NB4 (cell line): ENCODE results near the gene OR10H1.

ENCODE experiments used
- CTCF ChIP-seq: IDR thresholded peaks from one replicate; pipeline ENCODE4 v1.5.1; 2012; ENCODE audit warnings: low read depth, low read length
- POLR2A ChIP-seq: IDR thresholded peaks from 2 replicates; pipeline ENCODE4 v1.6.1; 2011; ENCODE audit warnings: mild to moderate bottlenecking; ENCODE audit not compliant: insufficient read length; ENCODE audit errors: extremely low read depth

- no peak for TF ChIP-seq CTCF
- TF ChIP-seq POLR2A = no peak
Measured at GRCh38 chr19:15776991-15777970, 38.2 kb downstream of the OR10H1 start.
